GM23248 (cell line): ENCODE data around the gene SCGB2A2.

ENCODE experiments used
- EZH2 ChIP-seq: fragments of 200-600 bp; sonication (generic); IDR thresholded peaks from 2 replicates; pipeline ENCODE4 v1.6.1; 2018; ENCODE audit warnings: antibody characterized with exemption, mild to moderate bottlenecking; ENCODE audit not compliant: insufficient read depth, poor library complexity, severe bottlenecking
- EZH2phosphoT487 ChIP-seq: fragments of 200-600 bp; sonication (generic); IDR thresholded peaks from 2 replicates; pipeline ENCODE4 v1.6.1; 2018; ENCODE audit warnings: antibody characterized with exemption, moderate library complexity, mild to moderate bottlenecking, low read depth; ENCODE audit not compliant: insufficient read depth

- TF ChIP-seq EZH2 (no peak), EZH2phosphoT487 (no peak)
Observed at GRCh38 chr11:62307950-62308349, 38.0 kb downstream of the SCGB2A2 start.
